Measurements from ENCODE around the gene ZNF184. TPM values are rescaled to one million over a fixed set of nuclear protein-coding genes. Genes with fewer than 3 reads are reported as not detected.

ZNF184 gene
- total and polyA plus RNA-seq, 9 of the 15 experiments (the other 6 are each of a cell fraction or from before 2014, with no cell fraction given), result 7.6 to 22.2 (median 12.8) TPM

- TF ChIP-seq, protein P1, sequence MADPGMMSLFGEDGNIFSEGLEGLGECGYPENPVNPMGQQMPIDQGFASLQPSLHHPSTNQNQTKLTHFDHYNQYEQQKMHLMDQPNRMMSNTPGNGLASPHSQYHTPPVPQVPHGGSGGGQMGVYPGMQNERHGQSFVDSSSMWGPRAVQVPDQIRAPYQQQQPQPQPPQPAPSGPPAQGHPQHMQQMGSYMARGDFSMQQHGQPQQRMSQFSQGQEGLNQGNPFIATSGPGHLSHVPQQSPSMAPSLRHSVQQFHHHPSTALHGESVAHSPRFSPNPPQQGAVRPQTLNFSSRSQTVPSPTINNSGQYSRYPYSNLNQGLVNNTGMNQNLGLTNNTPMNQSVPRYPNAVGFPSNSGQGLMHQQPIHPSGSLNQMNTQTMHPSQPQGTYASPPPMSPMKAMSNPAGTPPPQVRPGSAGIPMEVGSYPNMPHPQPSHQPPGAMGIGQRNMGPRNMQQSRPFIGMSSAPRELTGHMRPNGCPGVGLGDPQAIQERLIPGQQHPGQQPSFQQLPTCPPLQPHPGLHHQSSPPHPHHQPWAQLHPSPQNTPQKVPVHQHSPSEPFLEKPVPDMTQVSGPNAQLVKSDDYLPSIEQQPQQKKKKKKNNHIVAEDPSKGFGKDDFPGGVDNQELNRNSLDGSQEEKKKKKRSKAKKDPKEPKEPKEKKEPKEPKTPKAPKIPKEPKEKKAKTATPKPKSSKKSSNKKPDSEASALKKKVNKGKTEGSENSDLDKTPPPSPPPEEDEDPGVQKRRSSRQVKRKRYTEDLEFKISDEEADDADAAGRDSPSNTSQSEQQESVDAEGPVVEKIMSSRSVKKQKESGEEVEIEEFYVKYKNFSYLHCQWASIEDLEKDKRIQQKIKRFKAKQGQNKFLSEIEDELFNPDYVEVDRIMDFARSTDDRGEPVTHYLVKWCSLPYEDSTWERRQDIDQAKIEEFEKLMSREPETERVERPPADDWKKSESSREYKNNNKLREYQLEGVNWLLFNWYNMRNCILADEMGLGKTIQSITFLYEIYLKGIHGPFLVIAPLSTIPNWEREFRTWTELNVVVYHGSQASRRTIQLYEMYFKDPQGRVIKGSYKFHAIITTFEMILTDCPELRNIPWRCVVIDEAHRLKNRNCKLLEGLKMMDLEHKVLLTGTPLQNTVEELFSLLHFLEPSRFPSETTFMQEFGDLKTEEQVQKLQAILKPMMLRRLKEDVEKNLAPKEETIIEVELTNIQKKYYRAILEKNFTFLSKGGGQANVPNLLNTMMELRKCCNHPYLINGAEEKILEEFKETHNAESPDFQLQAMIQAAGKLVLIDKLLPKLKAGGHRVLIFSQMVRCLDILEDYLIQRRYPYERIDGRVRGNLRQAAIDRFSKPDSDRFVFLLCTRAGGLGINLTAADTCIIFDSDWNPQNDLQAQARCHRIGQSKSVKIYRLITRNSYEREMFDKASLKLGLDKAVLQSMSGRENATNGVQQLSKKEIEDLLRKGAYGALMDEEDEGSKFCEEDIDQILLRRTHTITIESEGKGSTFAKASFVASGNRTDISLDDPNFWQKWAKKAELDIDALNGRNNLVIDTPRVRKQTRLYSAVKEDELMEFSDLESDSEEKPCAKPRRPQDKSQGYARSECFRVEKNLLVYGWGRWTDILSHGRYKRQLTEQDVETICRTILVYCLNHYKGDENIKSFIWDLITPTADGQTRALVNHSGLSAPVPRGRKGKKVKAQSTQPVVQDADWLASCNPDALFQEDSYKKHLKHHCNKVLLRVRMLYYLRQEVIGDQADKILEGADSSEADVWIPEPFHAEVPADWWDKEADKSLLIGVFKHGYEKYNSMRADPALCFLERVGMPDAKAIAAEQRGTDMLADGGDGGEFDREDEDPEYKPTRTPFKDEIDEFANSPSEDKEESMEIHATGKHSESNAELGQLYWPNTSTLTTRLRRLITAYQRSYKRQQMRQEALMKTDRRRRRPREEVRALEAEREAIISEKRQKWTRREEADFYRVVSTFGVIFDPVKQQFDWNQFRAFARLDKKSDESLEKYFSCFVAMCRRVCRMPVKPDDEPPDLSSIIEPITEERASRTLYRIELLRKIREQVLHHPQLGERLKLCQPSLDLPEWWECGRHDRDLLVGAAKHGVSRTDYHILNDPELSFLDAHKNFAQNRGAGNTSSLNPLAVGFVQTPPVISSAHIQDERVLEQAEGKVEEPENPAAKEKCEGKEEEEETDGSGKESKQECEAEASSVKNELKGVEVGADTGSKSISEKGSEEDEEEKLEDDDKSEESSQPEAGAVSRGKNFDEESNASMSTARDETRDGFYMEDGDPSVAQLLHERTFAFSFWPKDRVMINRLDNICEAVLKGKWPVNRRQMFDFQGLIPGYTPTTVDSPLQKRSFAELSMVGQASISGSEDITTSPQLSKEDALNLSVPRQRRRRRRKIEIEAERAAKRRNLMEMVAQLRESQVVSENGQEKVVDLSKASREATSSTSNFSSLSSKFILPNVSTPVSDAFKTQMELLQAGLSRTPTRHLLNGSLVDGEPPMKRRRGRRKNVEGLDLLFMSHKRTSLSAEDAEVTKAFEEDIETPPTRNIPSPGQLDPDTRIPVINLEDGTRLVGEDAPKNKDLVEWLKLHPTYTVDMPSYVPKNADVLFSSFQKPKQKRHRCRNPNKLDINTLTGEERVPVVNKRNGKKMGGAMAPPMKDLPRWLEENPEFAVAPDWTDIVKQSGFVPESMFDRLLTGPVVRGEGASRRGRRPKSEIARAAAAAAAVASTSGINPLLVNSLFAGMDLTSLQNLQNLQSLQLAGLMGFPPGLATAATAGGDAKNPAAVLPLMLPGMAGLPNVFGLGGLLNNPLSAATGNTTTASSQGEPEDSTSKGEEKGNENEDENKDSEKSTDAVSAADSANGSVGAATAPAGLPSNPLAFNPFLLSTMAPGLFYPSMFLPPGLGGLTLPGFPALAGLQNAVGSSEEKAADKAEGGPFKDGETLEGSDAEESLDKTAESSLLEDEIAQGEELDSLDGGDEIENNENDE (IDR thresholded peaks at IDR 0.05; ENCODE audit: low read depth, low read length), result no peak
- TF ChIP-seq POLR2AphosphoS2 (IDR thresholded peaks at IDR 0.05; ENCODE audit: low read length) (no peak), CAMTA2 (CRISPR knock-in tag; conservative IDR thresholded peaks at IDR 0.05) (no peak), L3MBTL2 (IDR thresholded peaks at IDR 0.05) (no peak), FOXJ2 (tag; IDR thresholded peaks at IDR 0.05) (no peak), GATAD2B (IDR thresholded peaks at IDR 0.05; ENCODE audit: borderline replicate concordance) (no peak), SMARCE1 (IDR thresholded peaks at IDR 0.05) (peak; percentile 16; the same call in 1 of the 2 replicates)
- TF ChIP-seq, protein P2, sequence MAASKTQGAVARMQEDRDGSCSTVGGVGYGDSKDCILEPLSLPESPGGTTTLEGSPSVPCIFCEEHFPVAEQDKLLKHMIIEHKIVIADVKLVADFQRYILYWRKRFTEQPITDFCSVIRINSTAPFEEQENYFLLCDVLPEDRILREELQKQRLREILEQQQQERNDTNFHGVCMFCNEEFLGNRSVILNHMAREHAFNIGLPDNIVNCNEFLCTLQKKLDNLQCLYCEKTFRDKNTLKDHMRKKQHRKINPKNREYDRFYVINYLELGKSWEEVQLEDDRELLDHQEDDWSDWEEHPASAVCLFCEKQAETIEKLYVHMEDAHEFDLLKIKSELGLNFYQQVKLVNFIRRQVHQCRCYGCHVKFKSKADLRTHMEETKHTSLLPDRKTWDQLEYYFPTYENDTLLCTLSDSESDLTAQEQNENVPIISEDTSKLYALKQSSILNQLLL (CRISPR knock-in tag; IDR thresholded peaks at IDR 0.05; ENCODE audit: borderline replicate concordance), result no peak
- TF ChIP-seq, protein P3, sequence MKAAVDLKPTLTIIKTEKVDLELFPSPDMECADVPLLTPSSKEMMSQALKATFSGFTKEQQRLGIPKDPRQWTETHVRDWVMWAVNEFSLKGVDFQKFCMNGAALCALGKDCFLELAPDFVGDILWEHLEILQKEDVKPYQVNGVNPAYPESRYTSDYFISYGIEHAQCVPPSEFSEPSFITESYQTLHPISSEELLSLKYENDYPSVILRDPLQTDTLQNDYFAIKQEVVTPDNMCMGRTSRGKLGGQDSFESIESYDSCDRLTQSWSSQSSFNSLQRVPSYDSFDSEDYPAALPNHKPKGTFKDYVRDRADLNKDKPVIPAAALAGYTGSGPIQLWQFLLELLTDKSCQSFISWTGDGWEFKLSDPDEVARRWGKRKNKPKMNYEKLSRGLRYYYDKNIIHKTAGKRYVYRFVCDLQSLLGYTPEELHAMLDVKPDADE (conservative IDR thresholded peaks at IDR 0.05; ENCODE audit: control insufficient read depth, low read depth, low read length), result no peak
These were observed 34.4 kb upstream of the ZNF184 start (continued) for GRCh38 chr6:27507041-27507956.

All from K562 (cell line).